ENCODE data around the gene CACNB4.

The CACNB4 gene

GRCh38 chr2:152086231-152086630, 12.6 kb downstream of the CACNB4 start:
- DNase-seq = peak; percentile 77

DNA sequence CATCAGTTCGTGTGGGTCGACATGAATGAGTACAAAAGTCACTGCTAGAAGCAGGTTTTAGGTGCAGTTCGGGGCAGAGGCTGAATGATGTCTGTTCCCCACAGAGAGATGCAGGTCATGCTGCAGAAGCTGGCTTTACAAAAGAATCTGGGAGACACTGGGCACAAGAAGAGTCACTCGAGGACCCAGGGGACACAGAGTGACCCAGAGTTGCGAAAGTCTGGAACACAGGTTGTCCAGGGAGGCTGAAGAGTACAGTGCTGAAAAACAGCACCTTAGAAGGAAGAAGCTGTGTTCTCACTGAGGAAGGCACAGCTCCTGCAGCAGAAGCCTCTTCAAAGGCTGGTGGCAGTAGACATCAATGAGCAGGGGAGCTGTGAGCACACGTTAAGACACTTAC, 14.8 kb downstream of the CACNB4 start:
- DNase-seq = no peak

GRCh38 chr2:152083202-152083875, 15.5 kb downstream of the CACNB4 start:
- DNase-seq = no peak

DNA sequence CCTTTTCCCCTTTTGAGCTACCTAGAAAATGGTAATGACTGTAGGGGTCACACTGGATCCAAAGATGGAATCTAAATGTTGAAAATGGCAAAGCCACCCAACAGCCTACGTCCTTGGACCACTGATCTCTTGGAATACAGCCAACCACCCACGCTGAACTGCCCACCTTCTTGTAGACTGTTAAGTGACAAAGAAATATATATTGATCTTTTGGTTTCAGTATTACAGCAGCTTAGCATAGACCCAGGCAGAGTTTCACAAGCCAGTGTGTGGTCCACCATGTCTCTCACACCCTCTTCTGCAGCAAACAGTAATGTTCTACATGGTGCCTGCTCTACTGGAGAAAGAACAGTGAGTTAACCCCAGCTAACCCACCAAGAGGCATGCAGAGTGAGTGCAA, 20.2 kb downstream of the CACNB4 start:
- DNase-seq = no peak

DNA sequence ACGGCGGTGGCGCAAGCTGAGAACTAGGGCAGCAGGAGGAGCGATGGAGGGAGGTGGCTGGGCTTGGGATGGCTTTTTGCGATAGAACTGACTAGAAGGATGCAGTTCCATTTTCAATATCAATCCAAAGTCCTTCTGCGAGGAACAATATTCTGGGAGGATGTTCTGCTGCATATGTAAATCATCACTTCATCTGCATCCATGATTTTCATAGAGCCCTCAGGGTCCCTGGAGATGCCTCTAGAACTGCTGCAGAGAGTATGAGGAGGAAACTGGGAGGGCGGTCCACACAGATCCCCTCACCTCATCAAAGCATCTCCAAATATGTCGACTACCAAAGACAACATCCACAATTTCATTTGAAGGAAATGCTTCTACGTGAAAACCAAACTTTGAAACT, 20.8 kb downstream of the CACNB4 start:
- DNase-seq = no peak

DNA sequence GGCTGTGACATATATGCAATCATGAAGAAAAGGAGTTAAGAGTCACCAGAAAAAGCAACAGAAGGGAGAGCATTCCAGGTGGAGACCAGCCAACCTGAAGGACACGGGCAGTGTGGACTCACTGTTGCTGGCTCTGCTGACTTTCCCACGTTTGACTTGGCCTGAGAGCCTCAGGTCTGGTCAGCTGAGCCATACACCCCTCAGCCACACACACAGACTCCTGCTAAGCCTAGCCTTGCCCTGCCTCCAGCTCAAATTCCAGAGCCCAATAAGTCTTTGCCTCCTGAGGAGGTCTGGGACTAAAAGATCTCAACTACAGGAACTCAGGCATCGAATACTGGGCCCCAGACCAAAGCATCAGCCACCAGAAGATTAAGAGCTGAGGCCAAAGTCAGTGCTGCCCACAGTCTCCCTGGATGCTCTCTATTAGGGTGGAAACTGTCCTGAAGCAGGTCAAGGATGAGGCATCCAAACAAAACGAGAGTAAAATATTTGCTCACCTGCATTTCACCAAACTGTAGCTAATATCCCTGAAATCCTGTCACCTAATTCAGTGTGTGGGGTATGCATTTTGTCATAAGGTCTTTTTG, 23.3 kb downstream of the CACNB4 start:
- no peak for DNase-seq

DNA sequence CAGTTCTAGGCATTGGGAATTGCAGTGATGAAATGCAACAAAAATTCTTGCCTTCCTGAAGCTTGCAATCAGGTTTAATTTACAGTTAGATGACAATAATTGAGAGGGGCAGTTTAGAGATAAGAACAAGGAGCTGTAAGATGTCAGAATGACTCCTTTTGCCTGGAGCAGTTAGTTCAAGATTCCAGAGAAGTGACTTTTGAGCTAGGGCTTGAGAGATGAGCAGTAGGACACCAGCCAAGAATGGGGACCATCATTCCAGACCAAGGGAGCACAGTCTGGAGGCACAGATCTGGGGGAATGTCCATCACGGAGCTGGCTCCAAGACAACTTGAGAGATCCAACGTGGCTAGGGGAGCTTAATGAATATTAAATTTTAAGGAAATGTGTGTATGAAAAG, 26.8 kb downstream of the CACNB4 start:
- DNase-seq = no peak

DNA sequence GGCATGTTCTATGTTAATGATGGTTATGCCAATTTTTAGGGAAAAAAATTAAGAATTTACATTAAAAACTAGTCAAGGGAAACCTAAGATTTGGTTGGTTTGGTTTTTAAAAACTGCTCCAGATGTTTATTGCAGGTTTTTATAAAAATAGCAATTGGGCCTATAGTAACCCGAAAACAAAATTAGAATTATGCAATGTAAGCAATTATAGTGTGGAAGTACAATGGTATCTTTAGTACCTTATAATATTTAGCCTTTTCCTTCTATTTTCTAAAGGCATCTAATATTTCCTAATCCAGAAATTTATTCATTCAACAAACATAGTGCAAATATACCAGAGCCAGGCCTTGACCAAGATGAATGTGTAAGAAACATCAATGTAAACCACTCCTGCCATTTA, 27.3 kb downstream of the CACNB4 start:
- DNase-seq = no peak

GRCh38 chr2:152071092-152071491, 27.8 kb downstream of the CACNB4 start:
- DNase-seq = no peak

DNA sequence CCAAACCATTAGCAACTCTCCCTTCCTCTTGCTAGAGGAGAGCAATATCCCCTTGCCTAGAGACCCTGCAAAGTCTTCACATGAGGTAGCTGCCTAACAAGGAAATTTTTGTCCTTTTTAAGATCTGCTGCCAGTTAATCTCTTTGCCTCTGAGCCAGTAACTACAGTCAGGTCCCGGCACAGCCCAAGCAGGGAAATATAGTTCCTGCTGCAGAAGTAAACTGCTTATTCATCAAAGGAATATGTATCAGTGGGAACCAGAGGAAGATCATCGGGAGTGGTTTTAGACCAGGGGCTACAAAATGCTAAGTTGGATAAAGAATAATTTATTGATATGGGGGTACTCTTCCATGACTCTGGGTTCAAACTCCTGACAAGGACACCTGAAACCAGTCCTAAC, 30.6 kb downstream of the CACNB4 start:
- DNase-seq = no peak

GRCh38 chr2:152067823-152068222, 31.0 kb downstream of the CACNB4 start:
- no peak for DNase-seq

GRCh38 chr2:152065945-152066344, 32.9 kb downstream of the CACNB4 start:
- DNase-seq = no peak

GRCh38 chr2:152064001-152064400, 34.8 kb downstream of the CACNB4 start:
- DNase-seq = no peak

DNA sequence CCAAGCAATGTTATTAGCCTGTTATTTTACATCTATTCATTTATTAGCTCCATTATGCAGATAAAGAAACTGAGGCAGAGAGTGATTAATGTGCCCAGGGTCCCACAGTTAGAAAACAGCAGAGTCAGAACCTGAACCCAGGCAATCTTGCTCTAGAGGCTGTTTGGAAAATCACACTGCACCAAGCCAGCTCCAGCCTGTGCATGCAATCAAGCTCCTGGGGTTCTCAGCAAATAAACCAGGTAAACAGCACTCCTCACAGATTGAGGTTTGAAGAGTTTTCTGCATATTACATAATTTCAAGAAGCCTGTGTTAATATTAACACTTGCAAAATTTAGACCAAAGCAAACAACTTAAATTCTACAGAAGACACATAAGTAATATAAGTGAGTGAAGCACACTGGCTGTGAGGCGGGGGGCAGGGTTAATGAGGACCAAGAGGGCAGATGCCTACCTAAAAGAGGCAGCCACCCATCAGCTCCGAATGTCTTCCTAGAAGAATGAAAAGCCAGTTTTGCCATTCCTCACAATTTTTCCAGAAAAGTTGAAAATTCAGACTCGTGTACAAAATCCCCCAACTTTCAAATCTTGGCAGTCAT, 35.4 kb downstream of the CACNB4 start:
- DNase-seq = no peak

DNA sequence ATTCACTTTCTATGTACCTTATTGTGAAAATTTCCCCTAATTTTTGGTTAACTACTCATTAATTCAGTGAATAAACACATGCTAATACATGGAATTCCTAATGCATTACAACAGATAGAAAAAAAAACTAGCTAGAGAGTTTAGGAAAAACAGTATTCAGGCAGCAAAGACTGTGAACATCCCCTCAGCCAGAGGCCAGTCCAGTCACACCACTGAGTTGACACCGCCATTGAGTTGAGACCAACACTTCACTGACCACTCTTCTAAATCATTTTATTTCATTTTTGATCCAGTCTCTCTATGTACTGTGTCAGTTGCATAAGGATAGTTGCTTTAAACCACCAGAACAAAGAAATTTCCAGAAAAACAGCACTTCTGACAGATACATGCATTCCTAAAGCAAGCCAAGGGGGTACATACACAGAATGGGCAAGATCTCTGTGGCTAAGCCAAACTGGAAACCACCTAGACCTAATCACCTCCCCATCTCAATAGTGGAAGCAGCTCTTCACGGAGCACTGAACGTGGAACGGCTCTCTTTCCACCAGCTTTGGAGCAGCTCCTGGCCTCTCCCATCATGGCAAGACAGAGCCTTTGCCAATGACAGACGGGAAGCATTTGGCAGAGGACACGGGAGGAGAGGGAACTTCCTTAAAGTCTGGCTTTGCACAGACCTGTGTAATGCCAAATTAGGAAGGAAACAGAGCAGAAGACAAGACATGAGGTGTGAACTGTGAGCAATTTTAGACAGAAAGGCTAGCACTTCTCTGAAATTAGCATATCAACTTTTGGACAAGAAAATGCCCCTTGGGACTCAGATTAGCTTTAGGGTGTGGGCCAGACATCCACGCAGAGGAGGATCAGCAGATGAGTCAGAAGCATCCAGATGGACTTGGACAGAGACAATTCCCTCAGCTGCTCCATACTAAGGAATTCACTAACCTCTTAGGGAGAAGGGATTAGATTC, 36.4 kb downstream of the CACNB4 start:
- DNase-seq = no peak

GRCh38 chr2:152061383-152061782, 37.5 kb downstream of the CACNB4 start:
- no peak for DNase-seq

DNA sequence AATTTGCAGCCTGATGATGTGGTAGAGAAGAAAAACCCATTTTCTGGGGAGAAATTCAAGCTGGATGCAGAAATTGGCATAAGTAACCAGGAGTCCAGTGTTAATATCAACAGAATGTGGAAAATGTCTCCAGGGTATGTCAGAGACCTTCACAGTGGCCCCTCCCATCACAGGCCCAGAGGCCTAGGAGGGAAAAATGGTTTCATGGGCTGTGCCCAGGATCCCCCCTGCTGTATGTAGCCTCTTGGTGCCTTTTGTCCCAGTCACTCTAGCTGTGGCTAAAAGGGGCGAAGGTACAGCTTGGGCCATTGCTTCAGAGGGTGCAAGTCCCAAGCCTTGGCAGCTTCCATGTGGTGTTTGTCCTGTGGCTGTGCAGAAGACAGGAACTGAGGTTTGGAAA, 40.2 kb downstream of the CACNB4 start:
- DNase-seq = no peak

- DNase-seq = no peak
Observed at GRCh38 chr2:152056418-152056817, 42.4 kb downstream of the CACNB4 start.

DNA sequence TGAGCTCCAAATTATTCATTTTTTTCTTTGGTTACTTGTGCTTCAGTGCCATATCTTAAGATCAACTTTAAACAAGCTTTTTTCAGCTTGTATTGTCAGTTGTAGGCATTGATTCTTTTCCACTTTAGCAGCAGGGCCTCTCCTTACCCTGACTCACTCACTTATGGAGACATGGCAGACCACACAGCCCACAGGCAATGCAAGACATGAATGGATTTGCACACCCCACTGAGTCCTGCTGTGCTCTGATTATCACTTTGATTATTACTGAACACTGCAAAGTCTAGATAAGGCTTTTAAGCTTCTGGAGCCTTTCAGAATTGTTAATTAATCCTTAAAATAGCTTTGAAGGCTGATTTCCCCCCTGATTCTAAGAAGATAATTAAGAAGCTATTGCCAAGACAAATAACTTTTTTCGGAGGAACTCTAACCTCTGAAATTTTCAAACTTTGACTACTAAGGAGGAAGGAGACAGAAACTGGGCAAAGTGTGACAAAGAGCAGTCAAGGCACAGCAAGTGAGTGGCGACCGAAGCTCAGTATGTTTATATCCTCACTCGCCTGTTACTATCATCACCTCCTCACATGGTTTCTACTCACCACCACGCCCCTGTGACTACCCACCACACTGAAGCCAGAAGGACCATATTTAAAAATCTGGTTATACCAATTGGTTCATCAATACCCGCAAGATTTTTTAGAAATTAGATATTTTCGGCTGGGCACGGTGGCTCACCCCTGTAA, 43.3 kb downstream of the CACNB4 start:
- no peak for DNase-seq

DNA sequence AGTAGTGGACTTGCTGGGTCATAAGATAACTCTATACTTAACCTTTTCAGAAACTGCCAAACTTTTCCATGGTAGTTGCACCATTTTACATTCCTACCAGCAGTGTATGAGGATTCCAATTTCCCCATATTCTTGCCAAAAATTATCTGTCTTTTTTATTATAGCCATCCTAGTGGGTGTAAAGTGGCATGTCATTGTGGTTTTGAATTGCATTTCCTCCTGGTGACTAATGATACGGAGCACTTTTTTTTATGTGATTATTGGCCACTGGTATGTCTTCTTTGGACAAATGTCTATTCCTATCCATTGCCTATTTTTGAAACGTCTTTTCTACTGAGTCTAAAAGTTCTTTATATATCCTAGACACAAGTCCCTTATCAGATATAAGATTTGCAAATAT, 44.3 kb downstream of the CACNB4 start:
- DNase-seq = no peak

DNA sequence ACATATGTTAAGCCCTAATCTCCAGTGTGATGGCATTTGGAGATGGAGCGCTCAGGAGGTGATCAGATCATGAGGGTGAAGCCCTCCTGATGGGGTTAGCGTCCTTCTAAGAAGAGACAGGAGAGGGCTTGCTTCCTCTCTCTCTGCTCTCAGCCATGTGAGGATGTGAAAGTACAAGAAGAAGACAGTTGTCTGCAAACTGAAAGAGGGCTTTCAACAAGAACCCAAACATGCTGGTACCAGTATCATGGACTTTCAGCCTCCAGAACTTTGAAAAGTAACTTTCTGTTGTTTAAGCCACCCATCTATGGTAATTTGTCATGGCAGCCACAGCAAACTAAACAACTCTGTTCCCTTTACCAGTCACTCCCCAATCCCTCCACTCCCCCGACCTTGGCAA, 47.4 kb downstream of the CACNB4 start:
- no peak for DNase-seq

DNA sequence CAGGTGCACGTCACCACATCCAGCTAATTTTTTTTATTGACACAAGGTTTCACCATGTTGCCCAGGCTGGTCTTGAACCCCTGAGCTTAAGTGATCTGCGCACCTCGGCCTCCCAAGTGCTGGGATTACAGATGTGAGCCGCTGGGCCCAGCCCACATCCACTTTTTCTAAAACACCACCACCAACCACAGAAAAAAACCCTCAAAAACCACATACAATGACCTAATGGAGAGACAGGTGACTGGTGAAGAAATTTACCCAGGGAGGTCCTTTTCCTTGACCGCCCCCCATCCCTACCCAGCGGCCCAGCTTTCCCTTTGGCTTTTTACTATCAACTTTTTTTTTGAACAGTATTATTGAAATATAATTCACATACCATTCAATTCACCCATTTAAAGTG, 47.9 kb downstream of the CACNB4 start:
- no peak for DNase-seq

GRCh38 chr2:152050341-152050740, 48.5 kb downstream of the CACNB4 start:
- no peak for DNase-seq

Data from NCI-H1105 treated with DMSO at 0.1 percent for 48 hours (cell line).